ENCODE results near the gene SPDYE2. TPM values are rescaled to one million over a fixed set of nuclear protein-coding genes. Genes with fewer than 3 reads are reported as not detected.
"Not testable (repeated sequence)": the region's sequence is repeated elsewhere in the genome, so short reads cannot be mapped to it uniquely, and the experiment has no call there.

The SPDYE2 gene
- not detected in 2 replicates for total RNA-seq (2014; rRNA removed; shearing (Covaris generic))
- polyA plus RNA-seq (2015; cell fraction: cytosol; rRNA removed): not detected in 2 replicates
- polyA plus RNA-seq (2015; cell fraction: nucleus; rRNA removed): not detected in 2 replicates

GRCh38 chr7:102550808-102551422, at the start of gene SPDYE2:
Gene SPDYE2, plus strand, starts transcription at chr7:102551226. Its CDS starts 2,030 bp downstream, at chr7:102553256.
- not testable (repeated sequence) for DNase-seq (ENCODE audit: low read depth)

GRCh38 chr7:102503141-102503540, 47.9 kb upstream of the SPDYE2 start:
- not testable (repeated sequence) for DNase-seq (ENCODE audit: low read depth)

- DNase-seq (ENCODE audit: low read depth): not testable (repeated sequence)
These were observed 45.5 kb upstream of the SPDYE2 start for GRCh38 chr7:102505298-102506185.

GRCh38 chr7:102507410-102508088, 43.5 kb upstream of the SPDYE2 start:
- DNase-seq (ENCODE audit: low read depth): not testable (repeated sequence)

- DNase-seq (ENCODE audit: low read depth): not testable (repeated sequence)
These were observed 40.5 kb upstream of the SPDYE2 start for GRCh38 chr7:102510575-102510974.

GRCh38 chr7:102511860-102512522, 39.0 kb upstream of the SPDYE2 start:
- not testable (repeated sequence) for DNase-seq (ENCODE audit: low read depth)

GRCh38 chr7:102512642-102513221, 38.3 kb upstream of the SPDYE2 start:
- peak; percentile 32 for DNase-seq (ENCODE audit: low read depth)

GRCh38 chr7:102514881-102515721, 35.9 kb upstream of the SPDYE2 start:
- not testable (repeated sequence) for DNase-seq (ENCODE audit: low read depth)

- DNase-seq (ENCODE audit: low read depth): not testable (repeated sequence)
These were observed 35.1 kb upstream of the SPDYE2 start for GRCh38 chr7:102515889-102516288.

- DNase-seq (ENCODE audit: low read depth): not testable (repeated sequence)
These were observed 34.1 kb upstream of the SPDYE2 start for GRCh38 chr7:102516951-102517350.

- DNase-seq (ENCODE audit: low read depth): not testable (repeated sequence)
These were observed 33.4 kb upstream of the SPDYE2 start, which contains the start of gene RASA4B for GRCh38 chr7:102517550-102518147. Gene RASA4B, minus strand, starts transcription at chr7:102517777. Its CDS starts 67 bp downstream, at chr7:102517710.

- not testable (repeated sequence) for DNase-seq (ENCODE audit: low read depth)
These were observed 30.2 kb upstream of the SPDYE2 start for GRCh38 chr7:102520797-102521196.

GRCh38 chr7:102524803-102525202, 26.2 kb upstream of the SPDYE2 start:
- DNase-seq (ENCODE audit: low read depth): not testable (repeated sequence)

- DNase-seq (ENCODE audit: low read depth): not testable (repeated sequence)
These were observed 23.8 kb upstream of the SPDYE2 start for GRCh38 chr7:102527182-102527581.

- DNase-seq (ENCODE audit: low read depth): not testable (repeated sequence)
These were observed 22.9 kb upstream of the SPDYE2 start for GRCh38 chr7:102527822-102528793.

- not testable (repeated sequence) for DNase-seq (ENCODE audit: low read depth)
These were observed 19.4 kb upstream of the SPDYE2 start for GRCh38 chr7:102531583-102531982.

GRCh38 chr7:102532127-102532526, 18.9 kb upstream of the SPDYE2 start:
- not testable (repeated sequence) for DNase-seq (ENCODE audit: low read depth)

Data from HT1080 (cell line).